Activated CD4-positive, alpha-beta T cell treated with anti-CD3 and anti-CD28 coated beads, Interleukin-2, amount 50 U/mL, for 24 hours (primary cell): ENCODE measurements around the gene OR2D2.
"Not testable (repeated sequence)": the region's sequence is repeated elsewhere in the genome, so short reads cannot be mapped to it uniquely, and the experiment has no call there.

ENCODE experiments used
- DNase-seq, 2 donors: peaks; one replicate each; pipeline ENCODE4 v3.0.0-alpha.2; 2020; ENCODE audit warnings: low read depth in 1 of 2, low spot score in 1 of 2

Gene OR2D2

DNA sequence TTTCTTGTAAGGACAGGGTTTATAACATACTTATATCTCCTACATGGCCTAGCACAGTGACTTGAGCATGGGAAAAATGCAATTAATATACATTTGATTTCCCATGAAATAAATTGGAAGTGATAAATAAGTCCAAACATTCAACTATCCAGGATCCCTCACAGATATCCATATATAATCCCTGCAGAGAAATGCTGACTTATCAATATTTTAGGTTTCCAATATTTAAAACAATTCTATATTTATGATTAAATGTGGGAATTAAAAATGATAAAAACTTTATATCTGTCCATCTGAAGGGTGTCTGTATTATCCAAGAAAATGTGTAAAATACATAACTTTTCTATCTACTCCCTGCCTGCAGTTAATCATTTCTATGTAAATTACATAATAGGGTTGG, 9.5 kb downstream of the OR2D2 start:
- DNase-seq: no peak

DNA sequence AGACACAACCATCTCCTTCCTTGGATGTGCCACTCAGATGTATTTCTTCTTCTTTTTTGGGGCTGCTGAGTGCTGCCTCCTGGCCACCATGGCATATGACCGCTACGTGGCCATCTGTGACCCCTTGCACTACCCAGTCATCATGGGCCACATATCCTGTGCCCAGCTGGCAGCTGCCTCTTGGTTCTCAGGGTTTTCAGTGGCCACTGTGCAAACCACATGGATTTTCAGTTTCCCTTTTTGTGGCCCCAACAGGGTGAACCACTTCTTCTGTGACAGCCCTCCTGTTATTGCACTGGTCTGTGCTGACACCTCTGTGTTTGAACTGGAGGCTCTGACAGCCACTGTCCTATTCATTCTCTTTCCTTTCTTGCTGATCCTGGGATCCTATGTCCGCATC, 15.4 kb downstream of the OR2D2 start:
- DNase-seq: no peak

DNA sequence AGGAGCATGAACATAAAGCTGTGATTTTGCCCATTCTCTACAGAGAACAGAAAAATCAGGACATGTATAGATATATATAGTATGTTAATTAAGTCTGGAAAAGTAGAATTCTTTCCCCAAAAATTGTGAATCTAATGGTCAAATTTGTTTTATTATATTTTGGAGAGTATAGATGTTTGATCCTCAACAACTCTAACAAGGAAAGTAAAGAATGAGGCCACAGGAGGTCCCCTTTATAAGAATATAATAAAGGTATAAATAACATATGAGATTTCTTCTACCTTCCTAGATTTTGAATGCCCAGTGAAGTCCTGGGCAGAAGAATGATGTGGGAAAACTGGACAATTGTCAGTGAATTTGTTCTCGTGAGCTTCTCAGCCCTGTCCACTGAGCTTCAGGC, 16.0 kb downstream of the OR2D2 start, which contains the start of gene OR10A4:
OR10A4 (plus strand) TSS at position 301 of the 400 bp plus-strand sequence; CDS start at position 324, 23 bp downstream.
- no peak for DNase-seq

DNA sequence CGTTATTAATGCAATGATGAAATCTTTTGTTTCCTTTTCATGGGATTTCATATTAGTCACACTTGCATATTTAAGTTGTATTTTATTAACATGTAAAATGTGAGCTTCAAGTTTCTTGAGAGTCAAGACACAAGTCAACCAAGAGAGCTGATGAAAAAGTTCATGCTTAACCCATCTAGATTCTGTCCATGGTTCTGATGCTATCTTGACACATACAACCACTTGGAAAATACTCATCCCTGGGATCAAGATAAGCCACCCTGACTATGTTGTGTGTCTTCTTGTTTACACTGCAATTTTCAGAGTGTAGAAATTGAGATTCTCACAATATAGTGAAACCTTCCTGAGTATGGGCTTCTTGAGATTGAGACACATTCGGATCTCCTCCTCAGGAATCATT, 16.5 kb downstream of the OR2D2 start:
- no peak for DNase-seq

DNA sequence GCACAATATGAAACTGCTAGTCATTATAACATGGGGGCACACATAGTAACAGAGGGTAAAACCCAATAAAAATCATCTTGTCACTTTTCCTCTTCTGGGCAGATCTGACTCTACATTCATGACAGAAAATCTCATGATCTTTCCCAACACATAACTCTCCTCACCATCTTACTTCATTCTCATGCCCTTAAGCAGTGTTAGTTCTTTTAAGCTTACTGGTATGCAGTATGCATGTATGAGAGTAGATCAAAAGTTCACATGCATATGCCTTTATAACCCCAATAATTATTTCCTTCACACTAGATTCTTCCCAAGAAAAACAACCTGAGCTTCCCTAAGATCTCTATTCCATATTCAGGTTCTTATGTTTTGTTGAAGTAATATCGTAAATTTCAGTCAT, 21.0 kb downstream of the OR2D2 start:
- no peak for DNase-seq

DNA sequence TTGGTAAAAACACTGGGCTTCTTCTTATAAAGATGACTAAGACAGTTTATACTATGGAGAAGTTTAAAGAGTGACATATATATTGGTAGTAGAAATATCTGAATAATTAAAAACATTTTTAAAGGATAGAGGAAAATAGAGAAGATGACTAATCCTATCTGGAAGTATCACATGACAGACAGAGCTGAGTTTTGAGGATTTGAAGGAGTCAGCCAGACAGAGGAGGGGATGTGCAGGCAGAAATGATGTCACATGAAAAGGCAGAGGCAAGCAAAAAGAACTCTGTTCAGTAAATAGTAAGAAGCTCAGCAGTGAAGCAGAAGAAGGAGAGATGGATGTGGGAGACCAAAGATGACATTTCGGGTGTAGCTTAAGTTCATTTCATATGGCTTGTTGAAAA, 27.9 kb downstream of the OR2D2 start:
- DNase-seq: no peak

DNA sequence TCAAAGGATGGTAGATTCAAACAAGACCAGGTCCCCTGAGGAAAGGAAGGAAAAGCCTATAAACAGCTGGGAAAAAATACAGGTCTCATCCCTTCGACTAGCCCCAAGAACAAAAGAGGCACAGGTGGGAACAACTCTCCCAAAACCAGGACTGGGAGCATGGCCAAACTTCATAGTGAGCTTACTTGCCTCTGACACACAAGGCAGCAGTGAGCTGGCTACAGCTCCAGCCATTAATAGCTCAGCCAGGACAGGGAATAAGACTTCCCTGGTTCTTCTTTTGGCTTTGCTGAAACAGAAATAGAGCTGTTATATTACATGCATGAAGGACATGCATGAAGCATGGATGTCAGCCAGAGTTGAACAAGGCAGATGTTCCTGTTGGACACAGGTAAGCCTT, 29.3 kb downstream of the OR2D2 start, which contains the start of gene OR10A2:
OR10A2 (plus strand) TSS at position 97 of the 400 bp plus-strand sequence. CDS start 6,698 bp downstream, outside the sequence.
- no peak for DNase-seq

DNA sequence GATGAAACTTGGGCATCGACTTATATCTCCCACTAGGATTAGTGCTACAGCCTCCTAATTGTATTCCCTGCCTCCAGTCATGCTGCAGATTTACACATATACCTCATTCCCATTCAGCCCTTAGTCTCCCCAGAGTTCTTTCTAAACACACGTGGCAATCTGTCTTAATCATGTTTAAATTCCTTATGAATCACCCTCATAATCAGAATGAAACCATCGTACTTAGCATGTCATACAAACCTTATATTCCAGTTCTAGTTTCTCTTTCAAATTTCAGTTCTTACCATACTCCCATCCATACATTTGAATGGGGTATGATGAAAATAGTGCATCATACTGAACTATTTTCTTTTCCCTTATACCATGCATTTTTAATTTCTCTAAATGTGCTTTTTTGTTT, 35.4 kb downstream of the OR2D2 start:
- no peak for DNase-seq

DNA sequence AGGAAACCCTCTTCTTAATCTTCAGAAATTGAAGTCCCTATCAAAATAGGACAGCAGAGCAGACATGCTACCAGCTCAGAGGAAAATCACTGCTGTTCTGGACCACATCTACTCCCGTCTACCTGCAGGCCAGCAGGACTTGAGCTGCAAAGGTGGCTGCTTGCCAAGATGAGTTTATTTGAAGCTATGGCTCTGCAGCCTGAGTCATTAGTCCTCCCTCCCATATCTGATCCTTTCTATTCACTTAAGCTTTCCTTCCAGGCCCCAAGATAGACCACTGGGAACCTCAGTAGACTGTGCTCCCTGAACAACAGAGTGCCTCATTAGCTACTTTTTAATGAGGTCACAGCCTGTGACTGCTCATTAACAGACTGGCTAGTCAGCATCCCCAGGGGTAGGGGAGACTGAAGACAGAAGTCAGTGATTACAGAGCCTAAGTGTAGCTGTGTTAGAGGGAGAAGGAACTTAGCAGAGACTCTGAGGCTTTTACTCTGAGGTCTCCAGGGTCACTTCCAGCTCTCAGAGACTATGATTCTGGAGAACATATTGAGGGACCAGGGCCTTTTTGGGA, 36.2 kb downstream of the OR2D2 start:
- DNase-seq: no peak

DNA sequence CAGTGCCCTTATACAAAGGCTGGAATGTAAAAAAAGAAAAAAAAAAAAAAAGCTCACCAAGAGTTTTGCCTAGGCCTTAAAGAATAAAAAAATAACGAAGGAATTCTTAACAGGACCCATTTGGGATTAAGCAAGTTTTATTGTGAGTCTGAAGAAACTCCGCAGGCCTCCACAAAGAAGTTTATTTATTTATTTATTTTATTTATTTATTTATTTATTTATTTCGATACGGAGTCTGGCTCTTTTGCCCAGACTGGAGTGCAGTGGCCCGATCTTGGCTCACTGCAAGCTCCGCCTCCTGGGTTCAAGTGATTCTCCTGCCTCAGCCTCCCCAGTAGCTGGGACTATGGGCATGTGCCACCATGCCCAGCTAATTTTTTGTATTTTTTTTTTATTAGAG, 37.5 kb downstream of the OR2D2 start:
- DNase-seq: not testable (repeated sequence)

DNA sequence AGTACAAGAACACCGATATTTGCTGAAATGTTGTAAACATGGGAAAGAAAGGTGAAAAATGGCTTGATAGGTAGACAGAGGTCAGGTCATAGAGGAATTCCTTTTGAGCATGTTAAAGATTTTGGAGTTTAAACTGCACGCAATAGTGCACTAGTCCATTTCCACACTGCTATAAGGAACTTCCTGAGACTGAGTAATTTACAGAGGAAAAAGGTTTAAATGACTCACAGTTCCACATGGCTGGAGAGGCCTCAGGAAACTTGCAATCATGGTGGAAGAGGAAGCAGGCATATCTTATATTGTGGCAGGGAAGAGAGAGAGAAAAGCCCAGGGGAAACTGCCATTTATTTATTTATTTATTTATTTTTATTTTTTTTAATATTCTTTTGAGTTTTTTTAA, 41.8 kb downstream of the OR2D2 start:
- DNase-seq: no peak

DNA sequence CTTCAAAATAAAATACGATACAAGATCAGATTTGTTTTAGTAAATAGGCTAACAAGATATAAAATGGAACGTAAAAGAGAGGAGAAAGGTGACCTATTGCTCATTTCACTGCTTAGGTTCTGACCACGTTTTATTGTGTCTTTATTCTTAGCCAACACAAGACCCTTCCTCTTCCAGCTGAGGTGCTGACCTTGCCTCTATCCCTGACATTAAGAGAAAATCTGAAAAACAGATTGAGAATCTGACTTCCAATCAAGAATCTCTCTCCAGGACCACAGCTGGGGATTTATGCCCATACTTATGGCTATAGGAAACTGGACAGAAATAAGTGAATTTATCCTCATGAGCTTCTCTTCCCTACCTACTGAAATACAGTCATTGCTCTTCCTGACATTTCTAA, 46.9 kb downstream of the OR2D2 start, which contains the start of gene OR10A5:
OR10A5 (plus strand) TSS at position 301 of the 400 bp plus-strand sequence; CDS start at position 301, 0 bp downstream.
- no peak for DNase-seq

DNA sequence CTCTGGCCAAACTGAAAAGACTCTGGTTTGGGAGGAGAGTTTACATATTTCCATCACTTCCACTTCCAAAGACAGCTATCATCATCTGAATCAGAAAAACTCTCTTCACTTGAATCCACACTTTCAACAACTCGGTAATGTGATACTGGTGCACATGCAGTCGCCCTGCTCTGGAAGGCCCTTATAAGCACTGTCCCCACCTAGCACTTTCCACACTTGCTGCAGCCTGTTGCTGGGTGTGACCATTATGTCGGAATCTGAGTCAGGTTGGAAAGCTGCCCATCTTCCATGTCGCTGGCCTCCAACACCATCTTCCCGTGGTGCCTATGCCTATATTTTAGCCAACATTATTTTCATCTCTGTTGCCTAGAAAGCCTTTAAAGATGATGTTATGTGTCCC, 47.9 kb downstream of the OR2D2 start:
- no peak for DNase-seq

DNA sequence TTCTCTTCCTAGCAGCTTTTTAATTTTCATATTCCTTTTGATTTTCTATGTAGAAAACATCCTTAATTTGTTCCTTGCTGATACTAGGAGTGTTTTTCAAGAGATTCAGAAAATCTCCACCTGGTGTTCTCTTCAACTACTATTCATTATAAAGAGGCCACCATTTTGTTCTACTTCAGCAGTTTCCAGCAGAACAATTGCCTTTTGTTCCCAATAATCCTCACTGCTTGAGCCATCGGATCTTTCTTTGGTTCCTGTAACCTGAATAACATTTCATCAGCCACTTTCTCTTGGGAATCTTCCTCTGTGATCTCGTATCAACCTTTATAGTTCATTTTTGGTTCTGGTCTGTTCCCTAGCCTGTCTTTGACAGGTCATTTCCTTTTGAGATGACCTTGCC, 48.6 kb downstream of the OR2D2 start:
- no peak for DNase-seq

DNA sequence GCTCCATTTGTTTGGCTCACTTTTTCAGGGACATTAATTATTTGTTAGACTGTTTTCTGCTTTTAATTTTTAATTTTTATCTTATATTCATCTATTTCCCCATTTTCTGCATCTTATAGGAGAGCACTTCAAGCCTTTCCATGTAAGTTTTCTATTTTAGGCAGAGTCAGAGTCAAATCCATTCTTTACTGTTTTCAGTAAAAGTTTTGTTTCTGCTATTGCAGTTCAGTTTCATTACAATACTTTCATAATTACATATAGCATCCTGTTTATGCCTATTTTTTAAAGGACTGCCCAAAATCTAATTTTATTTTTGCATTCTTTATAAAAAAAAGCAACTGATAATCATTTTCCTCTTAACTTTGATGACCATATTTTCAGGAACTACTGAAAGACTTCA, 50.6 kb downstream of the OR2D2 start:
- no peak for DNase-seq
